HEK293 (cell line): ENCODE data around the gene ZSCAN26.

Experiments
- CTCF ChIP-seq: fragments of 450-650 bp; formaldehyde crosslinking; IDR thresholded peaks from 2 replicates; pipeline ENCODE4 v1.5.1; 2016; ENCODE audit warnings: missing biosample characterization, missing genetic modification characterization
- KLF16 ChIP-seq: fragments of 450-650 bp; formaldehyde crosslinking; IDR thresholded peaks from 2 replicates; pipeline ENCODE4 v1.5.1; 2017; ENCODE audit warnings: missing biosample characterization, missing genetic modification characterization
- SALL2 ChIP-seq: fragments of 450-650 bp; formaldehyde crosslinking; IDR thresholded peaks from 2 replicates; pipeline ENCODE4 v1.5.0; 2017; ENCODE audit warnings: missing biosample characterization, mild to moderate bottlenecking, missing genetic modification characterization, borderline replicate concordance
- ZNF704 ChIP-seq: fragments of 450-650 bp; formaldehyde crosslinking; IDR thresholded peaks from 2 replicates; pipeline ENCODE4 v1.5.1; 2016; ENCODE audit warnings: missing biosample characterization, missing genetic modification characterization
- ZNF776 ChIP-seq: fragments of 450-650 bp; formaldehyde crosslinking; IDR thresholded peaks from 2 replicates; pipeline ENCODE4 v1.5.0; 2017; ENCODE audit warnings: missing biosample characterization, missing genetic modification characterization, borderline replicate concordance
- TF ChIP-seq, protein P1 (sequence below): fragments of 450-650 bp; formaldehyde crosslinking; IDR thresholded peaks from 2 replicates; pipeline ENCODE4 v1.5.1; 2016; ENCODE audit warnings: missing biosample characterization, missing genetic modification characterization, borderline replicate concordance
- TF ChIP-seq, protein P2 (sequence below): fragments of 450-650 bp; formaldehyde crosslinking; IDR thresholded peaks from 2 replicates; pipeline ENCODE4 v1.5.1; 2016; ENCODE audit warnings: missing biosample characterization, missing genetic modification characterization

GRCh38 chr6:28254121-28254519, 12.8 kb upstream of the ZSCAN26 start:
- TF ChIP-seq ZNF704 (tag by site-specific recombination) (no peak), CTCF (tag by site-specific recombination) (no peak), KLF16 (tag by site-specific recombination) (no peak), SALL2 (tag by site-specific recombination) (no peak), ZNF776 (no peak)
- TF ChIP-seq, protein P1, sequence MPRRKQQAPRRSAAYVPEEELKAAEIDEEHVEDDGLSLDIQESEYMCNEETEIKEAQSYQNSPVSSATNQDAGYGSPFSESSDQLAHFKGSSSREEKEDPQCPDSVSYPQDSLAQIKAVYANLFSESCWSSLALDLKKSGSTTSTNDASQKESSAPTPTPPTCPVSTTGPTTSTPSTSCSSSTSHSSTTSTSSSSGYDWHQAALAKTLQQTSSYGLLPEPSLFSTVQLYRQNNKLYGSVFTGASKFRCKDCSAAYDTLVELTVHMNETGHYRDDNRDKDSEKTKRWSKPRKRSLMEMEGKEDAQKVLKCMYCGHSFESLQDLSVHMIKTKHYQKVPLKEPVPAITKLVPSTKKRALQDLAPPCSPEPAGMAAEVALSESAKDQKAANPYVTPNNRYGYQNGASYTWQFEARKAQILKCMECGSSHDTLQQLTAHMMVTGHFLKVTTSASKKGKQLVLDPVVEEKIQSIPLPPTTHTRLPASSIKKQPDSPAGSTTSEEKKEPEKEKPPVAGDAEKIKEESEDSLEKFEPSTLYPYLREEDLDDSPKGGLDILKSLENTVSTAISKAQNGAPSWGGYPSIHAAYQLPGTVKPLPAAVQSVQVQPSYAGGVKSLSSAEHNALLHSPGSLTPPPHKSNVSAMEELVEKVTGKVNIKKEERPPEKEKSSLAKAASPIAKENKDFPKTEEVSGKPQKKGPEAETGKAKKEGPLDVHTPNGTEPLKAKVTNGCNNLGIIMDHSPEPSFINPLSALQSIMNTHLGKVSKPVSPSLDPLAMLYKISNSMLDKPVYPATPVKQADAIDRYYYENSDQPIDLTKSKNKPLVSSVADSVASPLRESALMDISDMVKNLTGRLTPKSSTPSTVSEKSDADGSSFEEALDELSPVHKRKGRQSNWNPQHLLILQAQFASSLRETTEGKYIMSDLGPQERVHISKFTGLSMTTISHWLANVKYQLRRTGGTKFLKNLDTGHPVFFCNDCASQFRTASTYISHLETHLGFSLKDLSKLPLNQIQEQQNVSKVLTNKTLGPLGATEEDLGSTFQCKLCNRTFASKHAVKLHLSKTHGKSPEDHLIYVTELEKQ (tag by site-specific recombination), result no peak
- TF ChIP-seq, protein P2, sequence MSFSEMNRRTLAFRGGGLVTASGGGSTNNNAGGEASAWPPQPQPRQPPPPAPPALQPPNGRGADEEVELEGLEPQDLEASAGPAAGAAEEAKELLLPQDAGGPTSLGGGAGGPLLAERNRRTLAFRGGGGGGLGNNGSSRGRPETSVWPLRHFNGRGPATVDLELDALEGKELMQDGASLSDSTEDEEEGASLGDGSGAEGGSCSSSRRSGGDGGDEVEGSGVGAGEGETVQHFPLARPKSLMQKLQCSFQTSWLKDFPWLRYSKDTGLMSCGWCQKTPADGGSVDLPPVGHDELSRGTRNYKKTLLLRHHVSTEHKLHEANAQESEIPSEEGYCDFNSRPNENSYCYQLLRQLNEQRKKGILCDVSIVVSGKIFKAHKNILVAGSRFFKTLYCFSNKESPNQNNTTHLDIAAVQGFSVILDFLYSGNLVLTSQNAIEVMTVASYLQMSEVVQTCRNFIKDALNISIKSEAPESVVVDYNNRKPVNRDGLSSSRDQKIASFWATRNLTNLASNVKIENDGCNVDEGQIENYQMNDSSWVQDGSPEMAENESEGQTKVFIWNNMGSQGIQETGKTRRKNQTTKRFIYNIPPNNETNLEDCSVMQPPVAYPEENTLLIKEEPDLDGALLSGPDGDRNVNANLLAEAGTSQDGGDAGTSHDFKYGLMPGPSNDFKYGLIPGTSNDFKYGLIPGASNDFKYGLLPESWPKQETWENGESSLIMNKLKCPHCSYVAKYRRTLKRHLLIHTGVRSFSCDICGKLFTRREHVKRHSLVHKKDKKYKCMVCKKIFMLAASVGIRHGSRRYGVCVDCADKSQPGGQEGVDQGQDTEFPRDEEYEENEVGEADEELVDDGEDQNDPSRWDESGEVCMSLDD (tag by site-specific recombination), result no peak
